SK-N-MC (cell line): ENCODE results near the gene RBM20.

Source experiments
- EZH2 ChIP-seq: fragments of 200-600 bp; sonication (generic); IDR thresholded peaks from one replicate; pipeline ENCODE4 v1.6.1; 2017; ENCODE audit warnings: antibody characterized with exemption
- FOXP2 ChIP-seq: optimal IDR thresholded peaks from 2 replicates; pipeline ENCODE3; 2011; ENCODE audit warnings: mild to moderate bottlenecking, moderate library complexity; ENCODE audit not compliant: insufficient read depth; ENCODE audit errors: extremely low read length, control extremely low read depth
- POLR2AphosphoS5 ChIP-seq: IDR thresholded peaks from 2 replicates; pipeline ENCODE4 v1.6.1; 2012; ENCODE audit warnings: mild to moderate bottlenecking, low read depth, low read length, borderline replicate concordance

DNA sequence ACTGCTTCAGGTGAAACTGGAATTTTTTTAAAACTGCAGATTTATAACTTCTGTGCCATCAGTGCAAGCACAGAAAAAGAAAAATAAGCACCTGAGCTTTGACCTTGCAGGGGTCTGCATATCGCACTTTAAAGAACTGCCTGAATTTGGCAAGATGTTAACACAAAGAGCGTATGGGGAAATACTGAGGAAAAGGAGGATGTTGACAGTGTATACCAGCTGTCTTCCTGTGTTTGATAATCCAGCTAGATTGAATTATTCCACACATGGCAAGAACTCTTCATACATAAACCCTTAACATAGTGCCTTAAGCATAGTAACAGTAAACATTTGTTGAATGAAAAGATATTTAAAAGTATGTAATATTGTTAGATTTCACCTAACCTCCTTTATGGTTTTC, 46.7 kb upstream of the RBM20 start:
- TF ChIP-seq EZH2 (no peak), POLR2AphosphoS5 (no peak), FOXP2 (no peak)
